Karpas-422 (cell line): ENCODE measurements around the gene GPR21. TPM values are rescaled to one million over a fixed set of nuclear protein-coding genes. Genes with fewer than 3 reads are reported as not detected.

Source experiments
- DNase-seq: peaks from one replicate; pipeline ENCODE4 v3.0.0-alpha.2; 2015
- H2AFZ ChIP-seq: fragments of 200-600 bp; sonication (generic); 2 replicates; pipeline ENCODE4 v1.6.1; 2014; ENCODE audit warnings: antibody characterized with exemption, low read length, mixed read lengths
- H3K27ac ChIP-seq: fragments of 200-600 bp; sonication (generic); 2 replicates; pipeline ENCODE4 v1.5.1; 2014; ENCODE audit warnings: mild to moderate bottlenecking, low read length, moderate library complexity
- H3K27me3 ChIP-seq: fragments of 200-600 bp; sonication (generic); 2 replicates; pipeline ENCODE4 v1.6.1; 2014; ENCODE audit warnings: low read length, mixed read lengths
- H3K36me3 ChIP-seq: fragments of 200-600 bp; sonication (generic); 2 replicates; pipeline ENCODE4 v1.6.1; 2014; ENCODE audit warnings: low read length, mixed read lengths; ENCODE audit not compliant: insufficient read depth
- H3K4me1 ChIP-seq: fragments of 200-600 bp; sonication (generic); 2 replicates; pipeline ENCODE4 v1.6.1; 2014; ENCODE audit warnings: mild to moderate bottlenecking, low read length, mixed read lengths
- H3K4me2 ChIP-seq: fragments of 200-600 bp; sonication (generic); 2 replicates; pipeline ENCODE4 v1.6.1; 2014; ENCODE audit warnings: low read length, low read depth, mild to moderate bottlenecking; ENCODE audit not compliant: poor library complexity, severe bottlenecking
- H3K4me3 ChIP-seq: fragments of 200-600 bp; sonication (generic); 2 replicates; pipeline ENCODE4 v1.5.1; 2014; ENCODE audit warnings: mild to moderate bottlenecking, antibody characterized with exemption, low read length, mixed read lengths
- H3K79me2 ChIP-seq: fragments of 200-600 bp; sonication (generic); 2 replicates; pipeline ENCODE4 v1.6.1; 2014; ENCODE audit warnings: mild to moderate bottlenecking, low read length, mixed read lengths
- H3K9ac ChIP-seq: fragments of 200-600 bp; sonication (generic); 2 replicates; pipeline ENCODE4 v1.6.0; 2014; ENCODE audit warnings: low read length
- H3K9me2 ChIP-seq: fragments of 200-600 bp; sonication (generic), shearing (Covaris generic); replicated peaks from 2 replicates; pipeline ENCODE4 v1.6.0; 2014; ENCODE audit warnings: mild to moderate bottlenecking, low read length, moderate library complexity; ENCODE audit not compliant: insufficient read depth
- H3K9me3 ChIP-seq: fragments of 300-700, 200-600 bp; sonication (generic); 2 replicates; pipeline ENCODE4 v1.6.1; 2014; ENCODE audit warnings: low read length, mixed read lengths
- H4K20me1 ChIP-seq: fragments of 200-600 bp; sonication (generic); 2 replicates; pipeline ENCODE4 v1.6.1; 2014; ENCODE audit warnings: mild to moderate bottlenecking, antibody characterized with exemption, low read length, low read depth; ENCODE audit not compliant: insufficient read depth
- total RNA-seq: library from RNA; depleted of rRNA; stranded (reverse); fragments of >200 nt; shearing (Covaris generic); gene quantifications from 2 replicates; pipeline ENCODE4 v1.2.3, GENCODE V29; 2014; ENCODE audit warnings: low replicate concordance

Gene GPR21
- total RNA-seq, 1 experiment from 2014 or later: 16.8 TPM

GRCh38 chr9:123020796-123021195 is 12.7 kb upstream of the GPR21 start:
- Histone ChIP-seq H3K27ac (no peak overlapping the region), H3K4me3 (no peak overlapping the region), H3K9me2 (no peaks in the 10 kb centered on the region), H3K9ac (no peak overlapping the region), H3K4me2 (no peak overlapping the region), H4K20me1 (no peaks in the 10 kb centered on the region), H3K79me2 (no peaks in the 10 kb centered on the region), H3K4me1 (no peaks in the 10 kb centered on the region), H3K36me3 (peaks cover 31% of the 10 kb centered on the region; the same call in 1 of the 2 replicates), H3K9me3 (no peaks in the 10 kb centered on the region), H2AFZ (no peak overlapping the region), H3K27me3 (no peaks in the 10 kb centered on the region)
- no peak for DNase-seq

GRCh38 chr9:123026425-123026824 is 7.0 kb upstream of the GPR21 start:
- Histone ChIP-seq H3K27ac (no peak overlapping the region), H3K9me2 (no peaks in the 10 kb centered on the region), H3K27me3 (no peaks in the 10 kb centered on the region), H3K9me3 (no peaks in the 10 kb centered on the region), H3K4me3 (no peak overlapping the region), H3K9ac (no peak overlapping the region), H4K20me1 (no peaks in the 10 kb centered on the region), H3K4me1 (peaks cover 12% of the 10 kb centered on the region; the same call in 1 of the 2 replicates), H3K36me3 (peaks cover 25% of the 10 kb centered on the region; the same call in 1 of the 2 replicates), H3K79me2 (peaks cover 7% of the 10 kb centered on the region; the same call in 1 of the 2 replicates), H3K4me2 (no peak overlapping the region), H2AFZ (no peak overlapping the region)
- DNase-seq: no peak

GRCh38 chr9:123027517-123027916 is 6.0 kb upstream of the GPR21 start:
- H3K36me3 ChIP-seq: peaks cover 18% of the 10 kb centered on the region; the same call in 1 of the 2 replicates
- H3K9me2 ChIP-seq: no peaks in the 10 kb centered on the region
- no peak overlapping the region for H3K4me3 ChIP-seq
- H3K27me3 ChIP-seq: no peaks in the 10 kb centered on the region
- peaks cover 12% of the 10 kb centered on the region; the same call in 1 of the 2 replicates for H3K4me1 ChIP-seq
- no peak for DNase-seq
- H4K20me1 ChIP-seq: no peaks in the 10 kb centered on the region
- H3K9ac ChIP-seq: no peak overlapping the region
- no peaks in the 10 kb centered on the region for H3K9me3 ChIP-seq
- H3K4me2 ChIP-seq: no peak overlapping the region
- no peak overlapping the region for H2AFZ ChIP-seq
- H3K27ac ChIP-seq: no peak overlapping the region
- H3K79me2 ChIP-seq: peaks cover 11% of the 10 kb centered on the region; the same call in 1 of the 2 replicates

GRCh38 chr9:123028136-123028535 is 5.3 kb upstream of the GPR21 start:
- H3K4me1 ChIP-seq: peaks cover 12% of the 10 kb centered on the region; the same call in 1 of the 2 replicates
- no peak overlapping the region for H3K4me2 ChIP-seq
- DNase-seq: no peak

DNA sequence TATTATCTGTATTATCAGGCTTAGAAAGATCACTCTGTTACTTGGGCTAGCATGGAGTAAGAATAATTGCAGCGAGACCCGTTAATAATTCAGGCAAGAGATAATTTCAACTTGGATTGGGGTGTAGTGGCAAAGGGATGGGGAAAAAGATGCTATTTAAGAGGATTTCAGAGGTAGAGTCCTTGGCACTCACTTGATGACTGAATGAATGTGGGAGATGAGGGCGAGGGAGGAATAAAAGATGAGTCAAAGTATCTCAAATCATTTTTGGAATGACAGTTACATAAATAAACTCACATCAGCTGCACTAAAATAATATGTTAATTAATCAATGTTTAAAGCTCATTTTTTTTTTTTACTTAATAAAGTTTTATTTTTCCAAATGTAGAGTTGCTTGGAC is 4.5 kb upstream of the GPR21 start:
- Histone ChIP-seq H3K9me2 (no peaks in the 10 kb centered on the region), H3K9me3 (no peaks in the 10 kb centered on the region), H3K27ac (no peak overlapping the region), H3K4me2 (no peak overlapping the region), H3K4me1 (peaks cover 12% of the 10 kb centered on the region; the same call in 1 of the 2 replicates), H3K4me3 (no peak overlapping the region), H3K36me3 (peaks cover 18% of the 10 kb centered on the region; the same call in 1 of the 2 replicates), H3K27me3 (no peaks in the 10 kb centered on the region), H4K20me1 (no peaks in the 10 kb centered on the region), H3K79me2 (peaks cover 11% of the 10 kb centered on the region; the same call in 1 of the 2 replicates), H3K9ac (no peak overlapping the region), H2AFZ (no peak overlapping the region)
- no peak for DNase-seq

More at GRCh38 chr9:123028136-123028535, 5.3 kb upstream of the GPR21 start:
- Histone ChIP-seq H3K27ac (no peak overlapping the region), H3K4me3 (no peak overlapping the region), H3K9me2 (no peaks in the 10 kb centered on the region), H3K9ac (no peak overlapping the region), H3K79me2 (peaks cover 11% of the 10 kb centered on the region; the same call in 1 of the 2 replicates), H3K36me3 (peaks cover 18% of the 10 kb centered on the region; the same call in 1 of the 2 replicates), H3K27me3 (no peaks in the 10 kb centered on the region), H4K20me1 (no peaks in the 10 kb centered on the region), H2AFZ (no peak overlapping the region), H3K9me3 (no peaks in the 10 kb centered on the region)

DNA sequence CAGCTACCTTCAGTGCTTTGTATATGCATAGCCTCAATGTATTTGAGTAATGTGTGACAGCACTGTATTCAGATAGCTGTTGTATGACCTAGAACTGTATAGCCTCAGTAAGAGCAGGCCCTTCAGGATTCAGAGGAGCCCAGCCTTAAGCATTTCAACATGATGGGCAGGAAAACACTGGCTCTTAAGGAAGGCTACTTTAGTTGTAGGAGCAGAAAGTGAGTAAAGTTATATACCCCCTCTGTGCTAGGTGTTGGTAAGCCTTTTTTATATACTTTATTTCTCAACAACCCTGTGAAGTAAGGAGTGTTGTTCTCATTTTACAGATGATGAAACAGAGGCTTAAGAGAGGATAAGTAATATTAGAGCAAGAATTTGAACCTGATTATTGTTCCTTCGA is 1.5 kb upstream of the GPR21 start:
- no peaks in the 10 kb centered on the region for H4K20me1 ChIP-seq
- no peaks in the 10 kb centered on the region for H3K9me2 ChIP-seq
- no peak overlapping the region for H2AFZ ChIP-seq
- H3K9me3 ChIP-seq: no peaks in the 10 kb centered on the region
- DNase-seq: no peak
- H3K4me3 ChIP-seq: no peak overlapping the region
- H3K4me1 ChIP-seq: peaks cover 6% of the 10 kb centered on the region; the same call in 1 of the 2 replicates
- no peak overlapping the region for H3K9ac ChIP-seq
- no peak overlapping the region for H3K4me2 ChIP-seq
- no peaks in the 10 kb centered on the region for H3K27me3 ChIP-seq
- H3K79me2 ChIP-seq: peaks cover 8% of the 10 kb centered on the region
- peaks cover 20% of the 10 kb centered on the region; the same call in 1 of the 2 replicates for H3K36me3 ChIP-seq
- H3K27ac ChIP-seq: no peak overlapping the region

GRCh38 chr9:123033864-123034601 is 566 bp downstream of the GPR21 start:
- H3K9ac ChIP-seq: no peak overlapping the region
- H3K79me2 ChIP-seq: peaks cover 23% of the 10 kb centered on the region
- no peaks in the 10 kb centered on the region for H3K4me1 ChIP-seq
- H3K36me3 ChIP-seq: peaks cover 31% of the 10 kb centered on the region
- DNase-seq: no peak
- no peak overlapping the region for H2AFZ ChIP-seq
- H3K27ac ChIP-seq: no peak overlapping the region
- H3K4me2 ChIP-seq: no peak overlapping the region
- no peaks in the 10 kb centered on the region for H3K9me3 ChIP-seq
- no peaks in the 10 kb centered on the region for H4K20me1 ChIP-seq
- no peaks in the 10 kb centered on the region for H3K9me2 ChIP-seq
- no peaks in the 10 kb centered on the region for H3K27me3 ChIP-seq
- no peak overlapping the region for H3K4me3 ChIP-seq

DNA sequence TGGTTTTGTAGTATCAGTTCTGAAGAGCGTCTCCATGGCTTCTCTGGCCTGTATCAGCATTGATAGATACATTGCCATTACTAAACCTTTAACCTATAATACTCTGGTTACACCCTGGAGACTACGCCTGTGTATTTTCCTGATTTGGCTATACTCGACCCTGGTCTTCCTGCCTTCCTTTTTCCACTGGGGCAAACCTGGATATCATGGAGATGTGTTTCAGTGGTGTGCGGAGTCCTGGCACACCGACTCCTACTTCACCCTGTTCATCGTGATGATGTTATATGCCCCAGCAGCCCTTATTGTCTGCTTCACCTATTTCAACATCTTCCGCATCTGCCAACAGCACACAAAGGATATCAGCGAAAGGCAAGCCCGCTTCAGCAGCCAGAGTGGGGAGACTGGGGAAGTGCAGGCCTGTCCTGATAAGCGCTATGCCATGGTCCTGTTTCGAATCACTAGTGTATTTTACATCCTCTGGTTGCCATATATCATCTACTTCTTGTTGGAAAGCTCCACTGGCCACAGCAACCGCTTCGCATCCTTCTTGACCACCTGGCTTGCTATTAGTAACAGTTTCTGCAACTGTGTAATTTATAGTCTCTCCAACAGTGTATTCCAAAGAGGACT is 1.5 kb downstream of the GPR21 start:
- no peak overlapping the region for H3K9ac ChIP-seq
- H3K27ac ChIP-seq: no peak overlapping the region
- H2AFZ ChIP-seq: no peak overlapping the region
- H3K9me2 ChIP-seq: no peaks in the 10 kb centered on the region
- no peaks in the 10 kb centered on the region for H3K27me3 ChIP-seq
- H3K4me3 ChIP-seq: no peak overlapping the region
- H3K4me2 ChIP-seq: no peak overlapping the region
- H3K36me3 ChIP-seq: peaks cover 26% of the 10 kb centered on the region
- no peak for DNase-seq
- no peaks in the 10 kb centered on the region for H4K20me1 ChIP-seq
- no peaks in the 10 kb centered on the region for H3K9me3 ChIP-seq
- peaks cover 31% of the 10 kb centered on the region for H3K79me2 ChIP-seq
- H3K4me1 ChIP-seq: no peaks in the 10 kb centered on the region
